ENCODE measurements around the gene RAB15. TPM values are rescaled to one million over a fixed set of nuclear protein-coding genes. Genes with fewer than 3 reads are reported as not detected.
A peak's percentile ranks its signal among the peaks of the same experiment; 100 is the strongest.

RAB15 gene
- total RNA-seq, 1 experiment from 2014 or later = 13.8 TPM

GRCh38 chr14:64990296-64990695 lies 18.2 kb upstream of the RAB15 start:
- DNase-seq (ENCODE audit: low read depth) = no peak

DNA sequence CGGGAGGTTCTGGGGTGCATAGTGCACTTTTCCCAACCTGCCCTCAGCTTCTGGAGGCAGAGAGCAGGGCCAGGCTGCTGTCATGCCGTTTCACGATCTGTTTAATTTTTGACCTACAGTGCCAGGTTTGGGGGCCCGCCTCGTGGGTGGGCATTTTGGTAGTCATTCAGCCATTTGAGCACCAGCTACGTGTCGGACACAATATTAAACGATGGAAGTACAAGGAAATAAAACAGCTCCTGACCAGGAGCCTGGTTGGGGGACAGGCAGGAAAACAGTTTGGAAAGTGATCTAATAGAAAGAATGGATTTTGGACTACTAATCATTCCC lies 15.3 kb upstream of the RAB15 start:
- no peak for DNase-seq (ENCODE audit: low read depth)

DNA sequence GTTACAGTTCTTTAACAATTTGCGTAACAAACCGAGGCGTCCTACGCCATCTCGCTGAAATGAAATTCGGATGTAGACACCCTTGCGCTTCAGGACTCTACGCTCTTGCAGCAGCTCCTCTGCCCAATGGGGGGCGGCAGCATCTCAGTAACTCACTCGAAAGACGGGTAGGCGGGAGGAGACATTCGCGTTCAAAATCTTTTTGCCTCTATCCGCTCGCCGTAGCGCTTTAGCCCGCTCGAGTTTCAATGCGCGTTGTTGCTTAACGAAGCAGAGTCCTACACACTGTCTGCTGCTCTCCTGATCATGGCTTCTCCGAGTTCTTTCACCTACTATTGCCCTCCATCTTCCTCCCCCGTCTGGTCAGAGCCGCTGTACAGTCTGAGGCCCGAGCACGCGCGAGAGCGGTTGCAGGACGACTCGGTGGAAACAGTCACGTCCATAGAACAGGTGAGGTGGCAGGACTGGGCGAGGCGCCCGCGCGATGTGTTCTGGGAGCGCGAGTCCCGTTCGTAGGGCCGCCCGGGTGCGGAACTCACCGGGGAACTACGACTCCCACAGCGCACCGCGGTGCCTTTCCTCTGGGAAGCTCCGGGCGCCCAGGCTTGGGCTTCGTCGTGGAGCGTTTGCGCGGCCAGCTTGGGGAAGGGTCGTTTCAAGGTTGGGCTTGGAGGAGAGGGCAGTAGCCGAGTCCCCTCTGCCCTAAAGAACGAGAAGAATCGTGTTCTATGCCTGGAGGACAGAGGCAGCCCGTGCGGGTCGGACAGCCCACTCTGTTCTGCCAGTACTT lies 14.7 kb upstream of the RAB15 start, which contains the start of gene FNTB:
FNTB (plus strand) TSS at position 248 of the 790 bp plus-strand sequence; CDS start at position 307, 59 bp downstream.
- peak; percentile 98 for DNase-seq (ENCODE audit: low read depth)

GRCh38 chr14:64983439-64984310 lies 11.5 kb upstream of the RAB15 start:
- DNase-seq (ENCODE audit: low read depth) = peak; percentile 62

GRCh38 chr14:64979336-64980074 lies 7.4 kb upstream of the RAB15 start:
- DNase-seq (ENCODE audit: low read depth) = peak; percentile 33

- no peak for DNase-seq (ENCODE audit: low read depth)
These were observed 2.4 kb upstream of the RAB15 start for GRCh38 chr14:64974563-64974962.

GRCh38 chr14:64973826-64974225 lies 1.7 kb upstream of the RAB15 start:
- no peak for DNase-seq (ENCODE audit: low read depth)

GRCh38 chr14:64973026-64973442 lies 898 bp upstream of the RAB15 start:
- no peak for DNase-seq (ENCODE audit: low read depth)

- no peak for DNase-seq (ENCODE audit: low read depth)
These were observed 619 bp downstream of the RAB15 start for GRCh38 chr14:64971491-64971942.

GRCh38 chr14:64970776-64971477 lies 1.2 kb downstream of the RAB15 start:
- DNase-seq (ENCODE audit: low read depth) = no peak

DNA sequence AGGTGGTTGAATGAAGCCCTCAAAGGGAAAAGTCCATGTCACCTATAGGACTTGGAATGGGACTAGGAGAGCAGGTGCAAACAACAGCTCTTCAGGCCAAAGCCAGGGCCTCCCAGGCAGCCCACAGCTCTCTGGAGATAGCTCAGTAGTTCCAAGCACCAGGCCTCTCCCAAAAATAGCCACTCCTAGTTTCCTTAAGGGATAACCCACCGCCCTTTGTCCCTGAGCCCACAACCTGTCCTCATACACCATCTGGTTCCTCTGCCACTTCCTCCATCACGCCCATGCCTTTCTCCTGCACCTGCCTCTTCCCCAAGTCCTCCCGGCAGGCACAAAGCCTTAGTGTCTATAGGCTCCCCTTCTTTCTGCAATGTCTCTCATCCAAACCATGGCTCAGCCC lies 2.1 kb downstream of the RAB15 start:
- no peak for DNase-seq (ENCODE audit: low read depth)

- peak; percentile 45 for DNase-seq (ENCODE audit: low read depth)
These were observed 3.5 kb downstream of the RAB15 start for GRCh38 chr14:64968651-64969050.

GRCh38 chr14:64968167-64968566 lies 4.0 kb downstream of the RAB15 start:
- DNase-seq (ENCODE audit: low read depth) = no peak

DNA sequence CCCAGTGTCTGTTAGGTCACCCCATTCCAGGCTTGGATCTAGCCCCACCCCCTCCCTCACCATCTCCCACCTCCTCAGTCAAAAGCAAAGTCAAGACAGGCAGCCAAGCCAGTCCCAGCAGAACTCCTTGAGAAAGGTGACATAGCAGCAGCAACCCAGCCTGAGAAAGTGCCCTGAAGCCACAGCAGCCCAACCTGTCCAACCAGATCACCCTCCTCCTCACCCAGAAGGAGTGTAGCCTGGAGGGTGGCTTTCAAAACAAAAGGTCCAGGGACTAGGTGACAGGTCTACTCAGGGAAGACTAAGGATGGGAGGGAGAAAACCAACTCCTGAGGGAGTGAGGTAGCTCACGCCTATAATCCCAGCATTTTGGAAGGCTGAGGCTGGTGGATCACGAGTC lies 5.2 kb downstream of the RAB15 start:
- DNase-seq (ENCODE audit: low read depth) = no peak

GRCh38 chr14:64965356-64966000 lies 6.7 kb downstream of the RAB15 start:
- no peak for DNase-seq (ENCODE audit: low read depth)

GRCh38 chr14:64963611-64964010 lies 8.5 kb downstream of the RAB15 start:
- DNase-seq (ENCODE audit: low read depth) = no peak

- no peak for DNase-seq (ENCODE audit: low read depth)
These were observed 11.3 kb downstream of the RAB15 start for GRCh38 chr14:64960762-64961276.

DNA sequence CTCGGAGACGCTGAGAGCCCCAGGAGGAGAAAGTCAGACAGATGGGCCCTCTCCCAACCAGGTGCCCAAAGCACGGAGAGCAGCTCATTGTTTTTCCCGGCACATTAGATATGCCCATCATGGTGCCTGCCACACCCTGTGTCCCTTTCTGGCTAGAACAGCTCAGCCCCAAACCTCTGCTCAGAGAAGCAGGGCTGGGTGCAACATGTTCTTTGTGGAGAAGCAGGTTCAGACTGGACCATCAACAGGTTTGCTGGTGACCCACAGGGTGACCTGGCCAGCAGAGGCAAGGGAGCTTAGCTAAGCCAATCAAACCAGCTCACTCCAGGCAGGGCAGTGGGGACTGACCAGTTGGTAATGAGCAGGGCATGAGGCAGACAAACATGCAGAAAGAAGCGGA lies 13.4 kb downstream of the RAB15 start:
- no peak for DNase-seq (ENCODE audit: low read depth)

DNA sequence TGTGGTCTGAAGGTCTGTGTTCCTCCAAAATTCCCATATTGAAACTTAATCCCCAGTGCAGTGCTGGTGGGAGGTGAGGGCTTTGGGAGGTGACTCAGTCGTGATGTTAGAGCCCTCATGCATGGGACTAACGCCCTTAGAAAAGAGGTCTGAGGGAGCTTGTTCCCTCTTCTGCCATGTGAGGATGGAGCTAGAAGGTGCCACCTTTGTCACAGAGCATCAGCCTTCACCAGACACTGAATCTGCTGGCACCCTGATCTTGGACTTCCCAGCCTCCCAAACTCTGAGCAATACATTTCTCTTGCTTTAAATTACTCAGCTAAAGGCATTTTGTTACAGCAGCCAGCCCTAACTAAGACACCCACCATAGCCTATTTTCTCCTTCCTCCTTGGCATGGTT lies 13.9 kb downstream of the RAB15 start:
- no peak for DNase-seq (ENCODE audit: low read depth)

GRCh38 chr14:64956697-64957406 lies 15.3 kb downstream of the RAB15 start:
- no peak for DNase-seq (ENCODE audit: low read depth)

All from Daoy (cell line).